IPS-18c (cell line): ENCODE results near the gene MAP1A.
"Not testable (repeated sequence)": the region's sequence is repeated elsewhere in the genome, so short reads cannot be mapped to it uniquely, and the experiment has no call there.

Experiments used
- H3K4me3 ChIP-seq: 2 replicates; pipeline ENCODE4 v1.7.0; 2013; ENCODE audit warnings: low read depth, mild to moderate bottlenecking, low read length, moderate library complexity; ENCODE audit not compliant: insufficient read depth
- H3K9me3 ChIP-seq: one replicate; pipeline ENCODE4 v1.6.1; 2013; ENCODE audit warnings: mild to moderate bottlenecking, low read length, moderate library complexity; ENCODE audit not compliant: control insufficient read depth, insufficient read depth

The MAP1A gene

DNA sequence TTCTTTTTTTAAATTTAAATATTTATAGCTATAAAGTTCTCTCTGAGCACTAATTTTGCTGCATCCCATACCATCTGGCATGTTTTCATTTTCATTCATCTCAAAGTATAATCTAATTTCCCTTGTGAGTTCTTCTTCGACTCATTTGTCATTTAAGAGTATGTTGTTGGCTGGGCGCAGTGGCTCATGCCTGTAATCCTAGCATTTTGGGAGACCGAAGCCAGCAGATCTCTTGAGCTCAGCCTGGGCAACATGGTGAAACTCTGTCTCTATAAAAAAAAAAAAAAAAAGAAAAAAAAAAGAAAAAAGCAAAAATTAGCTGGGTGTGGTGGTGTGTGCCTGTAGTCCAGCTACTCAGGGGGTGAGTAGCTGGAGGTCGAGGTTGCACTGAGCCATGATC is 34.8 kb downstream of the MAP1A start:
- Histone ChIP-seq H3K9me3 (no peaks in the 10 kb centered on the region), H3K4me3 (no peak overlapping the region)

DNA sequence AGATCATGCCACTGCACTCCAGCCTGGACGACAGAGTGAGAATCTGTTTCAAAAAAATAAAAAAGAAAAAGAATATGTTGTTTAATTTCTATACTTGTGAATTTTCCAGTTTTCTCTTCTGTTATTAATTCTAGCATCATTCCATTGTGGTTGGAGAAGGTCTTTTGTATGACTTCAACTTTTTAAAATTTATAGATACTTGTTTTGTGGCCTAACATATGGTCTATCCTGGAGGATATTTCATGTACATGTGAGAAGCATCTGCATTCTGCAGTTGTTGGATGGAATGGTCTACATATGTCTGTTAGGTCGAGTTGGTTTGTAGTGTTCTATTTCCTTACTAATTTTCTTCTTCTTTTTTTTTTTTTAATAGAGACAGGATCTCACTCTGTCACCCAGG is 35.6 kb downstream of the MAP1A start:
- Histone ChIP-seq H3K9me3 (no peaks in the 10 kb centered on the region), H3K4me3 (no peak overlapping the region)

DNA sequence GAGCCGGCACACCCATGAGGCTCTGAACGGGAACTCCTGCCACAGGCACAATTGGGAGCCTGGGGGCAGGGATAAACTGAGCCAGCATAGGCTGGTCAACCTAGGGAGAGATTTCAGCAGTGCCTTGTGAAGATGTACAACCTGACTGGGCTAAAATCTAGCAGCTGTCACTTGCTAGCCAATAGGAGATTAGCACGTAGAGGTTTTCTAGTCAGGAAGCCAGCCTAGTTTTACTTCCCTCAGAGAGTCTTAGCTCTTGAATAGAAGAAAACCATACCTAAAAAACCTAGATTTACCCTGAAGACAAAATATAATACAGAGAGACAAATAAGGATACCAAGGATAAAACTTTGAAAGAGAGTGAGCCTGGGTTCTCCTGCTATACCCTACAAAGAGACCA is 45.3 kb downstream of the MAP1A start:
- H3K9me3 ChIP-seq, H3K4me3 ChIP-seq: not testable (repeated sequence)

DNA sequence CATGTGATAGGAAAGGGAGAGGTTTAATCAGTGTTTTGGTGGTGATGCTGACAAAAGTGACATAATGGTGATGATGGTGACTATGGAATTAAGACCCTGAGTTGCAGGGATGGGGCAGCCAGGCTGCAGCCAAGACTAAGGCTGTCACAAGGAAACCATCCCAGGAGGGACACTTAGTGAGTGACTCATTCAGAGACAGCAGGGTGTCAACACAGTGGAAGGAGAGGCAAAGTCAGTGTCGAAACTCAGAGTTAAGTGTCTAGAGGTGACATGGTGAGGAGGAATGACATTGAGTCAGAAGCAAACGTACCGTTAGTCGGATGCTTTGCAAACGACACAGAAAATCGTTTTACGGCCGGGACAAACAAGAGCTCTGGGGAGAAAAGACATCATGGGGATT is 46.4 kb downstream of the MAP1A start:
- not testable (repeated sequence) for H3K9me3 ChIP-seq, H3K4me3 ChIP-seq

DNA sequence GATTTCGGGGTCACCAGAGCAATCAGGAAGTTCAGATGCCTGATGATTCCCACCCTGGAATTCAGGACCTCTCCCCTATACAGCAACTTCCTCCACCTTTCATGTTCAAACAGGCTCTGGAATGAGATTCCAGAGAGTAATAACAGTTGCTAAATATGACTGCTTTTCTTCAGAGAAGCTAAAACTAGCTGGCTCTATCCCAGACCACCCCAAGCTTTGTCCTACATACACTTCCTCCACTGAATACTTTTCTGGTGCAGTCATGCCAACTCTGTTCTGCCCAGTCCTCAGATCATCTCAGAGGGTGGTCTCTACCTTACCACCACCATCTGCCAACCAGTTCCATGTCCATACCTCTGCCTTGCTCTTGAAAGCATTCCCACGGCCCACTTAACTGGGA is 49.2 kb downstream of the MAP1A start:
- not testable (repeated sequence) for H3K4me3 ChIP-seq, H3K9me3 ChIP-seq

DNA sequence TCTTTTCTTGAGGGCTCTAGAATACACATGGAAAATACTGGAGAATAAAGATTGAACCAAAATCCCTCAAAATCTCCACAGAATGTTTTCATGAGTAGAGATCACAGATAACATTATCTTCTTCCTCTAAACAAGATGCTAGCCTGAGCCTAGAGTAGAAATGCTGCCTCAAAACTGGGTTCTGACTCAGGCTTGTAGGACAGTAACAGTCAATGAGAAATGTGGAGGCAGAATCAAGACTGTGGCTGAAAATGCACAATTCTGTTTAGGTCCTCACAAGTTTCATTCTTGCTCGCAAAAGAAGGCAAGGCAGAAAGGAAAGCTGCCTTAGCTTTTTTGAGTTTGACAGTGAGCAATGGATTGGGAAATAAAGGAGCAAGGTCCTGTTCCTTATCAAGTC is 57.2 kb downstream of the MAP1A start:
- H3K4me3 ChIP-seq, H3K9me3 ChIP-seq: not testable (repeated sequence)
